Panc1 (cell line): ENCODE results near the gene GCNT4. TPM values are rescaled to one million over a fixed set of nuclear protein-coding genes. Genes with fewer than 3 reads are reported as not detected.

Source experiments
- ATAC-seq: fragments of 200-7000 bp; cut with Tn5 transposase; 2 replicates; pipeline ENCODE4 v1.9.1; 2020; ENCODE audit warnings: mild to moderate bottlenecking, moderate library complexity
- BruUV-seq: library from RNA; stranded (reverse); fragments of 400-500 nt; replicated peaks from 2 replicates; lab custom pipeline; 2021; lab: Mats Ljungman, UMichigan
- CTCF ChIA-PET: fragments of 300-600 bp; sonication (Branson Sonifier 250); formaldehyde crosslinking; loops from one replicate; lab custom pipeline; 2022; ENCODE audit warnings: antibody characterized with exemption; lab: Charles Lee
- POLR2A ChIA-PET: fragments of 300-600 bp; sonication (Branson Sonifier 250); formaldehyde crosslinking; loops from one replicate; lab custom pipeline; 2022; ENCODE audit warnings: antibody characterized with exemption; lab: Charles Lee
- DNase-seq: peaks from one replicate; pipeline ENCODE4 v3.0.0-alpha.2; 2010; ENCODE audit warnings: low read depth, low spot score
- H3K27ac ChIP-seq: 2 replicates; pipeline ENCODE4 v1.5.1; 2011; ENCODE audit warnings: mild to moderate bottlenecking, low read length, inconsistent platforms
- H3K27me3 ChIP-seq: fragments of 200-500 bp; sonication (Bioruptor generic); 2 replicates; pipeline ENCODE4 v1.6.0; 2014; ENCODE audit warnings: low read length, inconsistent platforms; ENCODE audit not compliant: control insufficient read depth, insufficient read depth
- H3K36me3 ChIP-seq: fragments of 200-500 bp; sonication (Bioruptor generic); 2 replicates; pipeline ENCODE4 v1.5.1; 2014; ENCODE audit warnings: inconsistent platforms, mild to moderate bottlenecking, low read length, moderate library complexity; ENCODE audit not compliant: control insufficient read depth, insufficient read depth
- H3K4me1 ChIP-seq: 2 replicates; pipeline ENCODE4 v1.5.1; 2011; ENCODE audit warnings: inconsistent platforms, mild to moderate bottlenecking, low read length, moderate library complexity; ENCODE audit not compliant: control insufficient read depth, insufficient read depth
- H3K4me3 ChIP-seq, 2 experiments: 2 replicates each; pipeline ENCODE4 v1.5.1; 2011 to 2012; ENCODE audit warnings: low read depth in 2 of 2, low read length in 2 of 2, mild to moderate bottlenecking in 2 of 2, inconsistent platforms in 1 of 2, moderate library complexity in 1 of 2
- H3K9me3 ChIP-seq: fragments of 200-500 bp; sonication (Bioruptor generic); 2 replicates; pipeline ENCODE4 v1.5.1; 2014; ENCODE audit warnings: low read depth, mild to moderate bottlenecking, inconsistent platforms, low read length, moderate library complexity; ENCODE audit not compliant: control insufficient read depth, insufficient read depth
- CTCF ChIP-seq: fragments of 450-650 bp; IDR thresholded peaks from 2 replicates; pipeline ENCODE4 v1.5.1; 2017; ENCODE audit warnings: mild to moderate bottlenecking
- POLR2AphosphoS5 ChIP-seq: IDR thresholded peaks from 2 replicates; pipeline ENCODE4 v1.6.1; 2012; ENCODE audit warnings: mild to moderate bottlenecking, low read depth, low read length, moderate library complexity
- REST ChIP-seq, 2 experiments: IDR thresholded peaks; 2 replicates each; pipeline ENCODE4 v1.6.1; 2011 to 2012; ENCODE audit warnings: low read depth in 2 of 2, control low read depth in 1 of 2, low read length in 1 of 2, mild to moderate bottlenecking in 1 of 2, moderate library complexity in 1 of 2; ENCODE audit not compliant: insufficient read depth in 1 of 2
- SIN3A ChIP-seq: IDR thresholded peaks from 2 replicates; pipeline ENCODE4 v1.6.1; 2012; ENCODE audit warnings: low read depth, mild to moderate bottlenecking, low read length, moderate library complexity, borderline replicate concordance; ENCODE audit not compliant: insufficient read depth
- TCF7L2 ChIP-seq: IDR thresholded peaks from 2 replicates; pipeline ENCODE4 v1.6.1; 2011; ENCODE audit warnings: mild to moderate bottlenecking, low read depth, low read length, inconsistent platforms
- in situ Hi-C: cut with HindIII; loops from 2 replicates; pipeline ENCODE4 v1.10.0; 2016; ENCODE audit warnings: low sequenced_read_pairs, low pct_unique_long_range_greater_than_20kb
- intact Hi-C: fragments of 100-400 bp; cut with micrococcal nuclease; formaldehyde crosslinking; loops from one replicate; pipeline ENCODE4 v1.10.0; 2022; ENCODE audit not compliant: unreplicated experiment
- total RNA-seq: library from RNA; stranded (reverse); gene quantifications from one replicate; pipeline ENCODE4 v1.2.1, GENCODE V29; 2021; ENCODE audit not compliant: unreplicated experiment

GCNT4 gene
- total RNA-seq, 1 experiment from 2014 or later: 0.33 TPM

GRCh38 chr5:75047356-75047755 lies 5.0 kb downstream of the GCNT4 start:
- ChIA-PET CTCF (no interaction called here), POLR2A (no interaction called here)
- DNase-seq (no peak), ATAC-seq (no peak)
- Histone ChIP-seq H3K27ac (no peak overlapping the region), H3K9me3 (no peaks in the 10 kb centered on the region), H3K27me3 (no peaks in the 10 kb centered on the region), H3K4me3 (no peak overlapping the region), H3K4me1 (peaks cover 5% of the 10 kb centered on the region), H3K36me3 (no peaks in the 10 kb centered on the region)
- TF ChIP-seq POLR2AphosphoS5: no peak
- no peak for TF ChIP-seq REST (IDR thresholded peaks at IDR 0.05; ENCODE audit: insufficient read depth in 1 of 2, low read depth in 2 of 2, low read length in 1 of 2)
- TF ChIP-seq SIN3A: no peak
- TF ChIP-seq TCF7L2: no peak
- TF ChIP-seq CTCF: no peak
- BruUV-seq: no TSS peak
- intact Hi-C loops: no loop called here
- in situ Hi-C loops: no loop called here

GRCh38 chr5:75046366-75047142 lies 5.8 kb downstream of the GCNT4 start:
- Histone ChIP-seq H3K4me1 (peaks cover 5% of the 10 kb centered on the region), H3K27me3 (peaks cover under 1% of the 10 kb centered on the region; the same call in 1 of the 2 replicates), H3K27ac (no peak overlapping the region), H3K9me3 (no peaks in the 10 kb centered on the region), H3K4me3 (no peak overlapping the region), H3K36me3 (no peaks in the 10 kb centered on the region)
- ChIA-PET CTCF (no interaction called here), POLR2A (interaction anchor here (0.6 kb wide), 1 partner anchor 1666 kb away, joined by 5 read pairs; no protein-coding TSS in a partner anchor)
- no peak for TF ChIP-seq REST (IDR thresholded peaks at IDR 0.05; ENCODE audit: insufficient read depth in 1 of 2, low read depth in 2 of 2, low read length in 1 of 2)
- TF ChIP-seq TCF7L2: no peak
- TF ChIP-seq SIN3A: no peak
- TF ChIP-seq CTCF: no peak
- no peak for TF ChIP-seq POLR2AphosphoS5
- intact Hi-C loops (no loop called here), in situ Hi-C loops (no loop called here)
- no TSS peak for BruUV-seq
- no peak for DNase-seq
- ATAC-seq: no peak
